HG03066 (cell line): Measurements from ENCODE around the gene IGSF21.

Experiments used
- ATAC-seq: cut with Tn5 transposase; IDR thresholded peaks from one replicate; pipeline ENCODE4 v1.9.1; 2021; ENCODE audit warnings: low read depth; ENCODE audit not compliant: unreplicated experiment

Gene IGSF21

DNA sequence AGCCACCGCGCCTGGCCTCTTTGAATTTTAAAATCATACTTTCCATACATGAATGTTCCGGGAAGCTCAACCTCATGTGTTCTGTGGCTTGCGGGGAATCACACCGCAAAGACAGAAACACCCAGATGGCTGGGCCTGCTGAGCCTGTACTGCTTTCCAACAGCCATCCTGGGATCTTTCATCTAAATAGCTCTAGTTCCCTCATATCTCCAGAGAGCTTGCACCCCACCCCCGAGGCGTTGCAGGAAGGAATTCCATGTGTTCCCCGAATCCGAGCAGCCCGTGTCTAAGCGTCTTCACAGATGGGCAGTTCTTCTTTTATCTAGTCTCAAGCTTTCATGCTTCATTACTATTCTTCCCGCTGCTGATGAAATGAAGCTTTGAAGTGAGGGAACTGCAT, 66.4 kb downstream of the IGSF21 start:
- ATAC-seq: no peak

DNA sequence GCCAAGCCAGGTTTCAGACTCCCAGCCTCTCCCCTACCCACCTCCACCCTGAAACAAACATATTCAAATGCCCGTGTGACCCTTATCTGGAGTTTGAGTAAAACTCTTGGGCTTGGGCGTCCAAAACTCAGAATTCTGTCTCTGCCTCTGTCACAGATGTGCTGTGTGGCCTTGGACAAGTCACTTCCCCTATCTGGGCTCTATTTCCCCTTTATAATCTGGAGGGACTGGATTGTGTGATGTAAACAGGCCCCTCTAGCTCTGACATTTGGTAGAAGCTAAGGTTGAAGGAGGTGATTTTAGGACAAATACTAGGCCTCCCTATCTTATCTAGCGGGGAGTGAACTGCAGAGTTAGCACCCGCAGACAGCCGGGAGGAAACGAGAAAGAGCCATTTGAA, 67.5 kb downstream of the IGSF21 start:
- no peak for ATAC-seq

DNA sequence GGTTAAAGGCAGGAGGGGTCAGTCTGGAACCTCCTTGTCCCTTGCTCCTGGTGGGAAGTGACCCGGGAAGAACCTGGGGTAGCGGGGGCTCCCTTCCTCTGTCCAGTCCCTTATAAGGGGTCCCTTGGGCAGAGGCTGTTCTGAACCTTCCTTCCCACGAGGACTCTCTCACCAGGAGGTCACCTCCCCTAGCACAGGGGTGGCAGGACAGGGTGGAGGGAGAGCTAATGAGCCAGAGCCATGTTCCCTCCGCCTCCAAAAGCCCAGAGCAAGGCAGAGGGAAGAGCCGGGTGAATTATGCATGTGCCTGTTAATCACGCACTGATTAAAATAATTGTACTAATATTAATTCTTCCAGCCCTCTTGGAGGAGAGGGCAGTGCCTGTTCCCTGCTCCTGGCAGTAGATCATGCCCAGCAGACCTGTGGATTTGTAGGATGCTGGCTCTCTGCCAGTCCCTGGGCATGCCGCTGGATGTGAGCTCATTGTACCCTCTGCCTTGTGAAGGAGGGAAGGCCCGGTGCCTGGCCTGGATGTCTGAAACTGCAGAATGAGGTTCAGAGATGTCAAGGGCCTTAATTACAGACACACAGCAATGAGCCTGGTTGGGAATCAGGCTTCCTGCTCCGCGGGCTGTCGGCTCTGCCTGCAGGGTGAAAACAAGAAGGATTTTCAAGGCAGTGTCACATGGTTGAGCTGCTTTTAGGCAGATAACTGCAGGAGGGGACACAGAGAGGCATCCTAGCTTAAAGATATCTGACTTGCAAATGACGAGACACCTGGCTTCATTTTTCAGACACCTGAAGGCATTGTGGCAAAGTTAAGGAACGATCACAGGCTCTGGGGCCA, 68.2 kb downstream of the IGSF21 start:
- ATAC-seq: no peak

- ATAC-seq: no peak
Measured at GRCh38 chr1:18176619-18177018, 69.0 kb downstream of the IGSF21 start.

GRCh38 chr1:18178111-18178510, 70.5 kb downstream of the IGSF21 start:
- no peak for ATAC-seq

DNA sequence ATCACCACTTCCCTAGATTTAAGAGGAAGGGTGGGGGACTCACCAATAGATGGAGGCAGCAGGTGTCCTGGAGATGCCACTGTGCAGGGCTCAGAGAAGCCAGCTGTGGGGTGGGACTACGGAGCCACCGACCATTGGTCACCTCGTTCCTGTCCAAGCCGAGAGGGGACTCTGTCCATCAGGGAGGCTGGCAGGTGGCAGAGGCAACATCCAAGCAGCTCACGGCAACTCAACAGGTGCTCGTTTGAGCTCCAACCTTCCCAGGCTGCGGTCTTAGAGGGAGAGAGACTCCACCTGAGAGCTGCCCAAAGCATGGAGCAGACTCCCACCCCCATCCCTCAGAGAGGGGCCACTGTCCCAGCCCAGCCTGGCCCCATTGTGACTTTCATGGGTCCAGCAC, 71.4 kb downstream of the IGSF21 start:
- no peak for ATAC-seq

- ATAC-seq: no peak
Measured at GRCh38 chr1:18182398-18183160, 75.0 kb downstream of the IGSF21 start.

DNA sequence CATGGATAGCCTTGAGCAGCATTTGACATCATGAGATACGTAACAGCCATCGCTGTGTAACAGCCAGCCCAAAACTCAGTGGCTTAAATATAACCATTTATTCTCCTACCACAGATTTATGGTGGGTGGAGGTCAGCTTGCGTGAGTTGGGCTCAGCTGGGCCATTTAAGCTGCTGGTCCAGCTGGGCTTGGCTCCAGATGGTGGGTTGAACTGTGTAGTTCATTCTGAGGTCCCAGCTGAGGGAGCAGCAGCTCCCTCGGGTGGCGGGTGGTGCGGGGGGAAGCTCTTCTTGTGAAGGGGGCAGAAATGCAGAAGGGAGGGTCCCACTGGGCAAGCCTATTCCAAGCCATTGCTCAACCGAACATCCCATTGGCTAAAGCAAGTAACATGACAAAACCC, 75.9 kb downstream of the IGSF21 start:
- no peak for ATAC-seq

DNA sequence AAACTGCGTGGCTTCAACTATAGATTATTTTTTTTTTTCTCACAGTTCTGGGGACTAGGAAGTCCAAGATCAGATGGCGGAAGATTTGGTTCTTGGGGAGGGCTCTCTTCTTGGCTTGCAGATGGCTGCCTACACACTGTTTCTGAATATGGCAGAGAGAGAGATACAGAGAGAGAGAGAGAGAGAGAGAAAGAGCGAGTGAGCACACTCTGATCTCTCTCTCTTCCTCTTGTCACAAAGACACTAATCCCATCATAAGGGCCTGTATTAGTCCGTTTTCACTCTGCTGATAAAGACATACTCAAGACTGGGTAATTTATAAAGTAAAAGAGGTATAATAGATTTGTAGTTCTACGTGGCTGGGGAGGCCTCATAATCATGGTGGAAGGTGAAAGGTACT, 79.5 kb downstream of the IGSF21 start:
- ATAC-seq: no peak

DNA sequence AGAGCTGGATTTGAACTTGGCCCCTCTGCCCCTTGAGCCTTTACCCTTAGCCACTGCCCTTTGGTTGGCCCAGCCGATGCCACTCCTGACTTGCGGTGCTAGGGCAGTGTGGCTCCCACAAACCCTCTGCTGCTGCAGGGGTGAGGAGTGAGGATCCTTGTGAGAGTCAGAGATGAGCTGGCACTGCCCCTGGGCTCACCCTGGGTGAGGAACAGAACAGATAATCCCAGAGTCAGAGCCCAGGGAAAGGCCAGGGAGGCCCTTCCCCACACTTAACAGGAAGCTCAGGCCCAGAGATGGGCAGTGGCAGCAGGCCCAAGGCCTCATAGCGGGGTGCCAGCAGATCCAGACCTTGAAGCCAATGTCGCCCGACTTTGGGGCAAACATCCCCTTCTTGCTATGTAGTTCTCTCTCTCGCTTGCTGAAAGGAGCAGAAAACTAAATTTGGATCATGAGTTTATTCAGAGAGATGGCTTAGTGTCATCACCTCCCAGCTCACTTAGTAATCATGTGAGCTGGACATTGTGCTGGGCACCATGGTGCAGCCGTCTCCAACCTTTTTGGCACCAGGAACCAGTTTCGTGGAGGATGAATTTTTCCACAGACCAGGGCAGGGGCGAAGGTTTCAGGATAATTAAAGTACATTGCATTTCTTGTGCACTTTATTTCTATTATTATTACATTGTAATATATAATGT, 81.4 kb downstream of the IGSF21 start:
- ATAC-seq: no peak

DNA sequence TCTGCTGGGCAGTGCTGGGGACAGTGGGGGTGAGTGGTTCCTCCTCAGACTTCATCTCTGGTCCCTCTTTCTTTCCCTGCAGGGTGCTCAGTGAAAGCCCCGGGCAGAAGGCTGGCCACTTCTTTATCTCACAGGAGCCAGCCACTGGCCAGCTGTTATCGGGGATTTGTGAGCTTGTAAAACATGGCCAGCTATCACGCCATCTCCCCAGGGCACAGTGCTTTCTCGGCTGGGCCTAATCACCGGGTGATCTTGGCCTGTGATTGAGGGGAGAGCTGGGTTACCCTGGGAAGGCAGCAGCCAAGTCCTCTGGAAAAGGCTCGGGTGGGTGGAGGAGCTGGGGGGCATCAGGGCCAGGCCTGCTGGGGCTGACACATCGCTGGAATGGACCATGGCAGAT, 83.0 kb downstream of the IGSF21 start:
- ATAC-seq: no peak

GRCh38 chr1:18191037-18191436, 83.4 kb downstream of the IGSF21 start:
- ATAC-seq: no peak

- no peak for ATAC-seq
Measured at GRCh38 chr1:18191481-18192155, 84.0 kb downstream of the IGSF21 start.

DNA sequence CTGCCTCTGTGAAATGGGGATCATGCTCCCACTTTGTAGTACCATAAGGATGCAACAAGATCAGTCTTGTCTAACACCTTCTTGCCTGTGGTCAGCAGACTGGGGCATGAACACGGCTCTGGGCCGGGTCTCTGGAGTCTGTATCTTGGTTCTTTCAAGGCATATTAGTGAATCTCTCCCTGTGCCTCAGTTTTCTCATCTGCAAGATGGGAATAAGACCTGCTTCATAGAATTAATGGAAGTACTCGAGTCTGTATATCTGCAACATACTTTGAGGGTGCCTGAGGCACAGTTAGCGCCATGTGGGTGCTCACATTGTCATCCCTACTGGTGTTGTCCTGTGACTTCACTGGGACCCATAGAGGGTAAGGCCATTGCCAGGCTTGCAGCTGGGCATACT, 84.6 kb downstream of the IGSF21 start:
- no peak for ATAC-seq

DNA sequence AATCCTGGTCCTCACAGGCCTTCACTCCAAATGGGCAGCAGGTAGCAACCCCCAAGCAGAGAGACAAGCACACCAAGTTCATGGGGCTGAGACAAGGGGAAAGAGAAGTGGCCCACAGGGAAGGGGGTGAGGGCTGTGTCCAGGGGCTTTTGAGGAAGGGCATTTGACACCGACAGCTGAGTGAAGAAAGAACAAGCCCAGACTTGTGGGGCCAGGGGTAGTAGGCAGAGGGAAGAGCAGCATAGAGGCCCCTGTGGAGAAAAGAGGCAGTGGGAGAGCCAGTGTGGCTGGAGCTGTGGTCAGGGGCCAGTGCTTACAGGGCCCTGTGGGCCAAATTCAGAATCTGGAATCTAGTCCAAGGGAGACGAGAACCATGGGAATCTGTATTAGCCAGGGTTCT, 85.4 kb downstream of the IGSF21 start:
- ATAC-seq: no peak

DNA sequence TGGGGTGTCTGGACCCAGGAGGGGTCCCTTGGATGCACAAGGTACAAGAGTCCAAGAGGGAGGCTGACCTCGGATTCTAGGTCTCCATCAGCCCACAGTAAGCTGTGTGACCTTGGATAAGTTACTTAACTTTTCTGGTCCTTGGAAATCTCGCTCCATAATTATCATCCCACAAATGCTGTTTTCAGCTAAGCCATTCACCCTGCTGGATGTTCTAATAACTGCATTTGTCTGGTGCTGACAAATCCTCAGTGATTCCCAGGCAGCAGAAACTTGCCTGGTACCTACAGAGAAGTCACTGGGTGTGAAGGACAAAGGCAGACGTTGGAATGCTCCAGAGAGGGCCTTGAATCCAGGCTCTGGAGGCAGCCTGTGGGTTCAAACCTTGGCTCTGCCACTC, 89.7 kb downstream of the IGSF21 start:
- ATAC-seq: no peak

- ATAC-seq: no peak
Measured at GRCh38 chr1:18198260-18198659, 90.7 kb downstream of the IGSF21 start.

- ATAC-seq: no peak
Measured at GRCh38 chr1:18199462-18199861, 91.9 kb downstream of the IGSF21 start.

- no peak for ATAC-seq
Measured at GRCh38 chr1:18200136-18200717, 92.6 kb downstream of the IGSF21 start.

- ATAC-seq: no peak
Measured at GRCh38 chr1:18200918-18201317, 93.3 kb downstream of the IGSF21 start.
